Suprapubic skin (tissue), 4 donors: ENCODE data around the gene RAPGEF2. TPM values are rescaled to one million over a fixed set of nuclear protein-coding genes. Genes with fewer than 3 reads are reported as not detected.

Experiments
- DNase-seq, 2 donors: peaks; one replicate each; pipeline ENCODE4 v3.0.0-alpha.2; 2019; ENCODE audit warnings: low spot score in 2 of 2
- H3K27ac ChIP-seq: fragments of 200-600 bp; sonication (generic); one replicate; pipeline ENCODE4 v1.5.1; 2019
- H3K27me3 ChIP-seq: fragments of 200-600 bp; sonication (generic); one replicate; pipeline ENCODE4 v1.5.1; 2019
- H3K36me3 ChIP-seq: fragments of 200-600 bp; sonication (generic); one replicate; pipeline ENCODE4 v1.5.1; 2019
- H3K4me1 ChIP-seq: fragments of 200-600 bp; sonication (generic); one replicate; pipeline ENCODE4 v1.5.1; 2019
- H3K4me3 ChIP-seq: fragments of 200-600 bp; sonication (generic); one replicate; pipeline ENCODE4 v1.5.1; 2019; ENCODE audit warnings: mild to moderate bottlenecking
- H3K9me3 ChIP-seq: fragments of 200-600 bp; sonication (generic); one replicate; pipeline ENCODE4 v1.5.1; 2019
- EP300 ChIP-seq: sonication (generic); formaldehyde crosslinking; IDR thresholded peaks from one replicate; pipeline ENCODE4 v1.6.1; 2017; ENCODE audit warnings: antibody characterized with exemption
- POLR2A ChIP-seq, 2 donors: fragments of 450-650 bp; IDR thresholded peaks; one replicate each; pipeline ENCODE4 v1.6.1; 2017; ENCODE audit warnings: antibody characterized with exemption in 2 of 2, mild to moderate bottlenecking in 2 of 2, moderate library complexity in 2 of 2
- POLR2AphosphoS5 ChIP-seq, 3 donors: sonication (generic); formaldehyde crosslinking; IDR thresholded peaks; one replicate each; pipeline ENCODE4 v1.6.1; 2017; ENCODE audit warnings: antibody characterized with exemption in 3 of 3
- WGBS: methylation state at CpG from one replicate; pipeline ENCODE4 v1.1.5; 2018; 5-methylcytosine and 5-hydroxymethylcytosine counted together
- total RNA-seq, 4 donors: library from RNA; depleted of rRNA; stranded (reverse); fragments of >200 nt; gene quantifications; one replicate each; pipeline ENCODE4 v1.1.0, GENCODE V29; 2016
- TF ChIP-seq, protein P1 (sequence below), 2 donors: fragments of 200-600 bp in 1 of 2; fragments of 450-650 bp in 1 of 2; sonication (generic) in 1 of 2; IDR thresholded peaks; one replicate each; pipeline ENCODE4 v1.5.1; 2016 to 2019; ENCODE audit warnings: antibody characterized with exemption in 2 of 2, mild to moderate bottlenecking in 1 of 2, moderate library complexity in 1 of 2

The RAPGEF2 gene
- total RNA-seq, 4 donors from 2014 or later: 31.3 to 62.4 (median 43.5) TPM

DNA sequence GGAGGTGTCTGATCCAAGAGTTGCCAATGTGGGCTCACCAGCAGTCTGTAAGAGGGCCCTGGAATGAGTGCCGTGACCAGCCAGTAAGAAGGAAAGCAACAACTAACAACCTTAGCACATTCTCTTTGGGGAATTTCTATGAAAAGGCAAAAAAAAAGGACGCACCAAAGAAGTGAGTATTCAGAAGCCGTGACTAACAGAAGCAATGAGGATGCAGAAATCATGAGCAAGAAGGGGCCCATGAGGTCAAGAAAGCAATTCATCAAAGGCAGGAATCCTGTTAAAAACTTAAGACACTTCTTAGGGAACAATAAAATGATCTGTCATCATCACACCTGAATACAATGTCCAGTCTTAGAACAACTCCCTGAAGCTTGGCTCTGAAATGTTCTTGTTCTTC, 260.5 kb downstream of the RAPGEF2 start:
- H3K9me3 ChIP-seq: no peaks in the 10 kb centered on the region
- H3K27ac ChIP-seq: no peak overlapping the region
- H3K4me3 ChIP-seq: no peak overlapping the region
- 97% methylated on average over 3 of the region's 3 CpGs for WGBS
- H3K36me3 ChIP-seq: no peaks in the 10 kb centered on the region
- no peaks in the 10 kb centered on the region for H3K27me3 ChIP-seq
- no peak for TF ChIP-seq POLR2A (IDR thresholded peaks at IDR 0.05)
- TF ChIP-seq, protein P1, sequence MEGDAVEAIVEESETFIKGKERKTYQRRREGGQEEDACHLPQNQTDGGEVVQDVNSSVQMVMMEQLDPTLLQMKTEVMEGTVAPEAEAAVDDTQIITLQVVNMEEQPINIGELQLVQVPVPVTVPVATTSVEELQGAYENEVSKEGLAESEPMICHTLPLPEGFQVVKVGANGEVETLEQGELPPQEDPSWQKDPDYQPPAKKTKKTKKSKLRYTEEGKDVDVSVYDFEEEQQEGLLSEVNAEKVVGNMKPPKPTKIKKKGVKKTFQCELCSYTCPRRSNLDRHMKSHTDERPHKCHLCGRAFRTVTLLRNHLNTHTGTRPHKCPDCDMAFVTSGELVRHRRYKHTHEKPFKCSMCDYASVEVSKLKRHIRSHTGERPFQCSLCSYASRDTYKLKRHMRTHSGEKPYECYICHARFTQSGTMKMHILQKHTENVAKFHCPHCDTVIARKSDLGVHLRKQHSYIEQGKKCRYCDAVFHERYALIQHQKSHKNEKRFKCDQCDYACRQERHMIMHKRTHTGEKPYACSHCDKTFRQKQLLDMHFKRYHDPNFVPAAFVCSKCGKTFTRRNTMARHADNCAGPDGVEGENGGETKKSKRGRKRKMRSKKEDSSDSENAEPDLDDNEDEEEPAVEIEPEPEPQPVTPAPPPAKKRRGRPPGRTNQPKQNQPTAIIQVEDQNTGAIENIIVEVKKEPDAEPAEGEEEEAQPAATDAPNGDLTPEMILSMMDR (IDR thresholded peaks at IDR 0.05): no peak
- TF ChIP-seq EP300: no peak
- peaks cover 14% of the 10 kb centered on the region for H3K4me1 ChIP-seq
- no peak for DNase-seq

DNA sequence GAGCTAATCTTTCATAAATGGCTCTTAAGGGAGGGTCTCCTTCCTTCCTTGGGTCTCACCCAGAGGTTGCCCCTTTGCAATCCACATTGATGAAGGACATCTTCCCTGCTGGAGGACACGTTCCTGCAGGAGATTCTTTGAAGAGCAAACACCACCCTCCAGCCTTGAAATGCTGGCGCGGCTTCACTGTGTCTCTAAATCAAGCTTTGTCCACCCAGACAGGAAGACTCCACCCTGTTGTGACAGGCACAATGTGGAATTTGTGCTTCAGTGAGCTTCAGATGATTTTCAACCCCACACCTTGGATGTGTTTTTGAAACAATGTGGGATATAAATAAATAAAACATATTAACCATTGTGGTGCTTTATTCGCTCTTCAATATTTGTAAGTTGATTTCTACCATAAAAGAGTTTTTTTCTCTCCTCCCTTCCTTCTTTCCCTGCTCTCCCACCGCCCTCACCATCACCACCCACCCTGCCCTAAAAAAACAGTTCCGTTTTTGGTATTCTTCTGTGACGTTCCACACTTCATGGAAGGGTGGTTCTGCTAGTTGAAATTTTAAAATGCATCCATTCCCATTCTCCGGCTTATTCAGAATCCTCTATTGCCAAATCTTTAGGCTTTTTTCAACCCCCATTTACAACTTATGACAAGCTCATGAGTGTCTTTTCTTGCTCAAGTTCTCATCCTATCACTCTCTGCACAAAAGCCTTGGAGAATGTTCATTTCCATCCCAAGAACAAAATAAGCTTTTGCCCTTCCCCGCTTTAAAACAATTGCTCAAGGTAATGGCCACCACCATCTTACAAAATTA, 264.3 kb downstream of the RAPGEF2 start:
- DNase-seq: no peak
- H3K4me1 ChIP-seq: peaks cover 6% of the 10 kb centered on the region
- H3K9me3 ChIP-seq: no peaks in the 10 kb centered on the region
- H3K4me3 ChIP-seq: no peak overlapping the region
- WGBS: 51% methylated on average over 9 of the region's 9 CpGs
- H3K36me3 ChIP-seq: no peaks in the 10 kb centered on the region
- no peak for TF ChIP-seq EP300
- no peak for TF ChIP-seq POLR2AphosphoS5 (IDR thresholded peaks at IDR 0.05)
- no peak for TF ChIP-seq POLR2A (IDR thresholded peaks at IDR 0.05)
- H3K27ac ChIP-seq: no peak overlapping the region
- H3K27me3 ChIP-seq: no peaks in the 10 kb centered on the region

DNA sequence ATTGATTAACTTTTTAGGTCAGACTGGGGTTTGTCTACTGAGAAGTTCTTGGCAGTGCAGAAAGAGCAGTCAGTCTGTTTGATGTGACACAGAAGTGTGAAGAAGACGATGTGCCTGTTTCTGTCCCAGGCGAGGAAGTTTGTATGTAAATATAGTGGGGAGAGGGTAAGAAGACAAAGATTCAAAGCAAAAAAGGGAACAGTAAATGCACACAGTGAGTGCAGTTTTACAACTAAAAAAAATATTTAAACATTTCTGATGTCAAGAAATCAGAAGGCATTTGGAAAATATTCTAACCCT, 264.9 kb downstream of the RAPGEF2 start:
- DNase-seq: no peak
- no peak overlapping the region for H3K4me3 ChIP-seq
- 66% methylated on average over 2 of the region's 2 CpGs for WGBS
- H3K4me1 ChIP-seq: peaks cover 6% of the 10 kb centered on the region
- H3K27ac ChIP-seq: no peak overlapping the region
- H3K9me3 ChIP-seq: no peaks in the 10 kb centered on the region
- H3K27me3 ChIP-seq: no peaks in the 10 kb centered on the region
- H3K36me3 ChIP-seq: no peaks in the 10 kb centered on the region
- no peak for TF ChIP-seq POLR2AphosphoS5 (IDR thresholded peaks at IDR 0.05)

DNA sequence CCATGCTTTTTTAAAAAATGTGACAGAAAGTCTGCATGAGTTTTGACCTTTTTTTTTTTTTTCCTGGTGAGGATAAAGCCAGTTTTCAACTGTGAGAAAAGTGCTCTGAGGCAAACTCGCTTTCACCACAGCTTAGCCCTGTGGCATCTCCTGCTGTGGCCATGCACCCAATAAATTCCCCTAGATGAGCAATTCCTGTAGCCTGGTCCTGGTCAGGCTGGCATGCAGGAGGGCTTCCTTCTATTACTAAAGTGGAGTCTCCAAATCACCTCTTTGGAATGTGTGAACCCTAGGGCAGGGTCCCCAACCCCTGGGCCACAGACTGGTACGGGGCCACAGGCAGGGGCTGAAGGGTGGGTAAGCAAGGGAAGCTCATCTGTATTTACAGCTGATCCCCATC, 265.4 kb downstream of the RAPGEF2 start:
- TF ChIP-seq EP300: no peak
- TF ChIP-seq, protein P1 (IDR thresholded peaks at IDR 0.05): no peak
- no peak for TF ChIP-seq POLR2A (IDR thresholded peaks at IDR 0.05)
- TF ChIP-seq POLR2AphosphoS5 (IDR thresholded peaks at IDR 0.05): no peak
- Histone ChIP-seq H3K9me3 (no peaks in the 10 kb centered on the region), H3K27me3 (no peaks in the 10 kb centered on the region), H3K27ac (no peak overlapping the region), H3K36me3 (no peaks in the 10 kb centered on the region), H3K4me3 (no peak overlapping the region), H3K4me1 (peaks cover 6% of the 10 kb centered on the region)
- WGBS: 93% methylated on average over 2 of the region's 2 CpGs
- DNase-seq: no peak

DNA sequence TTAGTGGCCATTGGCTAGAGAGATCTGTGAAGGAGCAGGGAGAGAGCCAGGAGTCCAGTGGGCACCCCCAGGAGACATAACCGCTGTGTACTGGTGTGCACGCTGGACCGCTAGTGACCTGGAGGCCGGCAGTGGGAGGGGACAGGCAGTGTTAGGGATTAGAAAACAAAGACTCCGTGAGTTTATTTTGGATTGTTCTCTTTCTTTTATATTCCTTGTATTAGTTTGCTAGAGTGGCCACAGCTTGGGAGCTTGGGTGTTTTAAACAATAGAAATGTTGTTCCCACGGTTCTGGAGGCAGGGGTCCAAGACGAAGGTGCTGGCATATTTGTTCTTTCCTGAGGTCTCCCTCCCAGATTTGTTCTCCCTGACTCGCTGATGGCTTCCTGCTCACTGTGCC, 266.4 kb downstream of the RAPGEF2 start:
- H3K36me3 ChIP-seq: no peaks in the 10 kb centered on the region
- no peak for DNase-seq
- no peak overlapping the region for H3K4me3 ChIP-seq
- no peaks in the 10 kb centered on the region for H3K9me3 ChIP-seq
- WGBS: 89% methylated on average over 8 of the region's 8 CpGs
- no peak overlapping the region for H3K27ac ChIP-seq
- TF ChIP-seq POLR2AphosphoS5 (IDR thresholded peaks at IDR 0.05): no peak
- TF ChIP-seq, protein P1 (IDR thresholded peaks at IDR 0.05): no peak
- TF ChIP-seq EP300: no peak
- TF ChIP-seq POLR2A (IDR thresholded peaks at IDR 0.05): no peak
- no peaks in the 10 kb centered on the region for H3K27me3 ChIP-seq
- peaks cover 6% of the 10 kb centered on the region for H3K4me1 ChIP-seq

DNA sequence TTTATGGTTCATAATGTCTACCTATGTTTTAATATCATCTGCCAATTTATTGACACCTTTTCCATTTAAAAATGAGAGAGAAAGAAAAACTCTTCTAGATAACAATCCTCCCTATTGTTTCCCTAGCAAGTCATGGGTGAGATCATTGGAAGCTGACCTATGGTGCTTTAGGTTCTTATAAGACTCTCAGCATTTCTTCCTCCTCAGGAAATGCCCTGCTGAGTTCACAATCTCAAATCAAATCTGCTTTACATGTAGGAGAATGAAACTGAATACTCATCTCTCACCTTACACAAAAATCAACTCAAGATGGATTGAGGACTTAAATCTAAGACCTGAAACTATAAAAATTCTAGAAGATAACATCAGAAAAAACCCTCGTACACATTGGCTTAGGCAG, 267.4 kb downstream of the RAPGEF2 start:
- 83% methylated on average over 1 of the region's 1 CpG for WGBS
- H3K4me1 ChIP-seq: peaks cover 6% of the 10 kb centered on the region
- DNase-seq: no peak
- TF ChIP-seq POLR2AphosphoS5 (IDR thresholded peaks at IDR 0.05) (no peak), EP300 (no peak), POLR2A (IDR thresholded peaks at IDR 0.05) (no peak)
- TF ChIP-seq, protein P1 (IDR thresholded peaks at IDR 0.05): no peak
- no peak overlapping the region for H3K4me3 ChIP-seq
- no peaks in the 10 kb centered on the region for H3K36me3 ChIP-seq
- H3K9me3 ChIP-seq: no peaks in the 10 kb centered on the region
- H3K27me3 ChIP-seq: no peaks in the 10 kb centered on the region
- no peak overlapping the region for H3K27ac ChIP-seq
